Thoracic aorta (tissue), 2 donors: ENCODE data around the gene CWC22. TPM values are rescaled to one million over a fixed set of nuclear protein-coding genes. Genes with fewer than 3 reads are reported as not detected.

Source experiments
- ATAC-seq: fragments of 150-250 bp; one replicate; pipeline ENCODE4 v1.8.0; 2017; ENCODE audit warnings: low read depth; ENCODE audit not compliant: insufficient number of reproducible peaks, low FRiP score
- DNase-seq: peaks from one replicate; pipeline ENCODE4 v3.0.0-alpha.2; 2020; ENCODE audit warnings: low spot score
- H3K27ac ChIP-seq, 2 donors: fragments of 200-600 bp; sonication (generic); 1 replicate in 1 of 2; 2 replicates in 1 of 2; pipeline ENCODE4 v1.5.1; 2016; ENCODE audit warnings: mild to moderate bottlenecking in 2 of 2, moderate library complexity in 2 of 2
- H3K27me3 ChIP-seq: fragments of 200-600 bp; sonication (generic); replicated peaks from 2 replicates; pipeline ENCODE4 v1.6.0; 2016; ENCODE audit warnings: mild to moderate bottlenecking; ENCODE audit not compliant: insufficient read depth
- H3K36me3 ChIP-seq: fragments of 200-600 bp; sonication (generic); one replicate; pipeline ENCODE4 v1.5.1; 2016
- H3K4me1 ChIP-seq, 2 donors: fragments of 200-600 bp; sonication (generic); 1 replicate in 1 of 2; 2 replicates in 1 of 2; pipeline versions ENCODE4 v1.5.1 to v1.6.0; 2016; ENCODE audit warnings: low read depth in 2 of 2, mild to moderate bottlenecking in 1 of 2; ENCODE audit not compliant: control insufficient read depth in 1 of 2
- H3K4me3 ChIP-seq: fragments of 200-600 bp; sonication (generic); 2 replicates; pipeline ENCODE4 v1.5.1; 2016; ENCODE audit warnings: mild to moderate bottlenecking
- H3K9me3 ChIP-seq: fragments of 200-600 bp; sonication (generic); 2 replicates; pipeline ENCODE4 v1.5.1; 2016
- total RNA-seq, 2 donors: library from RNA; depleted of rRNA; stranded (reverse); fragments of >200 nt; gene quantifications; one replicate each; pipeline versions ENCODE4 v1.1.0 to v1.2.3, GENCODE V29; 2016
- TF ChIP-seq, protein P1 (sequence below): fragments of 200-600 bp; sonication (generic); IDR thresholded peaks from one replicate; pipeline ENCODE4 v1.5.1; 2019; ENCODE audit warnings: antibody characterized with exemption

The CWC22 gene
- total RNA-seq, 2 donors from 2014 or later: 20.0 to 32.5 TPM

DNA sequence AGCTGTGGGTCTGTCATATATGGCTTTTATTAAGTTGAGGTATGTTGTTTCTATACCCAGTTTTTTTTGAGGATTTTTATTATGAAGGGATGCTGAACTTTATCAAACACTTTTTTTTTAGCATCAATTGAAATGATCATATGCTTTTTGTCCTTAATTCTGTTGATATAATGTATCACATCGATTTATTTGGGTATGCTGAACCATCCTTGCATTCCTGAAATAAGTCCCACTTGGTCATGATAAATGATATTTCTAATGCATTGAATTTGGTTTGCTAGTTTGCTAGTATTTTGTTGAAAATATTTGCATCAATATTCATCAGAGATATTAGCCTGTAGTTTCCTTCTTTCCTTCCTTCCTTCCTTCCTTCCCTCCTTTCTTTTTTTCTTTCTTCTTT lies 22.5 kb upstream of the CWC22 start:
- TF ChIP-seq, protein P1, sequence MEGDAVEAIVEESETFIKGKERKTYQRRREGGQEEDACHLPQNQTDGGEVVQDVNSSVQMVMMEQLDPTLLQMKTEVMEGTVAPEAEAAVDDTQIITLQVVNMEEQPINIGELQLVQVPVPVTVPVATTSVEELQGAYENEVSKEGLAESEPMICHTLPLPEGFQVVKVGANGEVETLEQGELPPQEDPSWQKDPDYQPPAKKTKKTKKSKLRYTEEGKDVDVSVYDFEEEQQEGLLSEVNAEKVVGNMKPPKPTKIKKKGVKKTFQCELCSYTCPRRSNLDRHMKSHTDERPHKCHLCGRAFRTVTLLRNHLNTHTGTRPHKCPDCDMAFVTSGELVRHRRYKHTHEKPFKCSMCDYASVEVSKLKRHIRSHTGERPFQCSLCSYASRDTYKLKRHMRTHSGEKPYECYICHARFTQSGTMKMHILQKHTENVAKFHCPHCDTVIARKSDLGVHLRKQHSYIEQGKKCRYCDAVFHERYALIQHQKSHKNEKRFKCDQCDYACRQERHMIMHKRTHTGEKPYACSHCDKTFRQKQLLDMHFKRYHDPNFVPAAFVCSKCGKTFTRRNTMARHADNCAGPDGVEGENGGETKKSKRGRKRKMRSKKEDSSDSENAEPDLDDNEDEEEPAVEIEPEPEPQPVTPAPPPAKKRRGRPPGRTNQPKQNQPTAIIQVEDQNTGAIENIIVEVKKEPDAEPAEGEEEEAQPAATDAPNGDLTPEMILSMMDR: no peak
- Histone ChIP-seq H3K27ac (no peak overlapping the region), H3K4me1 (no peaks in the 10 kb centered on the region), H3K27me3 (no peaks in the 10 kb centered on the region), H3K4me3 (no peak overlapping the region), H3K36me3 (no peaks in the 10 kb centered on the region), H3K9me3 (no peaks in the 10 kb centered on the region)
- ATAC-seq: no peak
- no peak for DNase-seq

DNA sequence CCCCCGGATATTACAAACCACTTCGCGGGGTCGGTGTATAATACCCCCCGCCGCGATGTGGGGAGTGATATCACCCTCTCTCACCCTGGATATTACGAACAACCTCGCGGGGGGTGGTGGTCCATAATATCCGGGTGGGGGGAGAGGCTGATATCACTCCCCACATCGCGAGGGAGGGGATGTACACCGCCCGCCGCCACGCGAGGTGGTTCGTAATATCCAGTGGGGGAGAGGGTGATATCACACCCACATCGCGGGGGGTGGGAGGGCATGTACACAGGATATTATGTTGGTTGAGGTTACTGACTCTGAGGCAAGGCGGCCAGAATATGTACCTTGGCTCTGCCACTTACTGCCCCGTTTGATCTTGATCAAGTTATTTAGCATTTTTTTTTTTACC lies 14.8 kb upstream of the CWC22 start:
- no peaks in the 10 kb centered on the region for H3K9me3 ChIP-seq
- no peak overlapping the region for H3K27ac ChIP-seq
- no peaks in the 10 kb centered on the region for H3K36me3 ChIP-seq
- H3K4me1 ChIP-seq: no peaks in the 10 kb centered on the region
- no peak for DNase-seq
- no peaks in the 10 kb centered on the region for H3K27me3 ChIP-seq
- TF ChIP-seq, protein P1: no peak
- no peak for ATAC-seq
- no peak overlapping the region for H3K4me3 ChIP-seq

DNA sequence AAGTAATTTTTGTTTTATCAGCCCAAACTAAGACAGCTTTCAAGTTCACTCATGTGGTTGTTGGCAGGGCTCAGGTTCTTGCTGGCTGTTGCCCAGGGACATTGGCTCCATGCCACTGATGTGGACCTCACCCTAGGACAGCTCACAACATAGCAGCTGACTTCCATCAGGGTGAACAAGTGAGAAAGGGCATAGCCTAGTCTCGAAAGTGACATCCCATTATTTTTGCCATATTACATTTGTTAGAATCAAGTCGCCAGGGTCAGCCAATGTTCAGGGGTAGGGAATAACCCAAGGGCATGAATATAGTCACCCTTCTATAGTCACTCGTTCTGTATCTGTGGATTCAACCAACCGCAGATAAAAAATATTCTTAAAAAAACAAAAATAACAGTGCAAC lies 10.7 kb upstream of the CWC22 start:
- H3K9me3 ChIP-seq: no peaks in the 10 kb centered on the region
- no peaks in the 10 kb centered on the region for H3K27me3 ChIP-seq
- H3K36me3 ChIP-seq: no peaks in the 10 kb centered on the region
- no peak overlapping the region for H3K27ac ChIP-seq
- ATAC-seq: no peak
- DNase-seq: no peak
- H3K4me1 ChIP-seq: no peaks in the 10 kb centered on the region
- H3K4me3 ChIP-seq: no peak overlapping the region
- TF ChIP-seq, protein P1: no peak

DNA sequence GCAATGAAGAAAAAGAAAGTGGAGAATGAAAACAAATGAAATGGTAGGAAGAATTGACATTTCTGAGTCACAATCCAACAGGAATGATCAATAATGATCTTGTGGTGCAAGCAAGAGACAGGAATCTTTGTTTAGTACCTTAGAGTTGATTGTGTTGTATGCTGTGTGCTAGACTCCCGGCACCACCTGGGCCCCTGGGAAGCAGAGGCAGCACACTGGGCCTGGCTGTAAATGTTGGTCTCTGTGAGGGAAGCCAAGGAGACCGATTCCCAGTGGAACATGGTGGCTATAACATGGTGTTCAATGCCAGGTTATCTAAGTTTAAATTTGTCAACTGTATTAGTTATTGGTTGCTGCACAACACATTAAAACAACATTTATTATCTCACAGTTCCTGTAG lies 9.8 kb upstream of the CWC22 start:
- Histone ChIP-seq H3K27me3 (no peaks in the 10 kb centered on the region), H3K36me3 (no peaks in the 10 kb centered on the region), H3K4me3 (no peak overlapping the region), H3K9me3 (no peaks in the 10 kb centered on the region), H3K27ac (no peak overlapping the region), H3K4me1 (no peaks in the 10 kb centered on the region)
- DNase-seq: no peak
- no peak for ATAC-seq
- TF ChIP-seq, protein P1: no peak

DNA sequence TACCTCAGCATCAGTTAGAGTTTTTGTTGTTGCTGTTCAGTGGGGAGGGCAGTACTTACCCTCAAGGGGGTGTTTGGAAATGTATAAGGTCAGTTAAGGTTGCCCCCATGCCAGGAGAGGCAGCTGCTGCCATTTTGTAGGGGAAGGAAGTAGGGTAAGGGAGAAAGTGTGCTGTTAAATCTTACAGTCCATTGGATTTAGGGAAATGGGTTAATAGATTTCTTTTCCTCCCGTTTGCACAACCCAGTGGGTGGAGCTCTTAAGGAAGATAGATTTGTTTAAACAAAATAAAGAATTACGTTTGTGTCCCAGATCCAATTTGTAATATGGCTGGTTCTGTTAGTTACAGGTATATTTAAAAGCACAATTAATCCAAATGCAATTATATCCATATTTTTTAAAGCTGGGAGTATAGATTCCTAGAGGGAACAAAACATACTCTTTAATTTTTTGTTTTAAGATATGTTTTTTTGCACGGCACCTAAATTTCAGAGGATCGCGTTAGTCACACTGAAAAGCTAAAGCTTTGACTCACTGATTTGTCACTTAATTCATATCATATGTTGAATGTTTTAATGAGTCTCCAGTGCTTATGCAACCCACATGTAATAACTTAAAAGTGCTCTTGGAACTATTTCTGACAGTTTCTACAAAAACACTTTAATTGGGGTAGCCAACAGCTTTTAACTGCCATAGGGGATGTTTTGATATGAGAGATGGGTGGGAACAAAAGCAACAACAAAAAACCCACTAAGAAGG lies 9.0 kb upstream of the CWC22 start:
- no peaks in the 10 kb centered on the region for H3K27me3 ChIP-seq
- no peaks in the 10 kb centered on the region for H3K9me3 ChIP-seq
- H3K36me3 ChIP-seq: no peaks in the 10 kb centered on the region
- TF ChIP-seq, protein P1: no peak
- ATAC-seq: no peak
- H3K4me1 ChIP-seq: no peaks in the 10 kb centered on the region
- H3K27ac ChIP-seq: no peak overlapping the region
- DNase-seq: no peak
- H3K4me3 ChIP-seq: no peak overlapping the region
